Measurements from ENCODE around the gene THBS3. TPM values are rescaled to one million over a fixed set of nuclear protein-coding genes. Genes with fewer than 3 reads are reported as not detected.

The THBS3 gene
- 4.8 and 8.2 TPM in 2 replicates for total RNA-seq

GRCh38 chr1:155207806-155208540 is at the start of gene THBS3:
TSS of gene THBS3 (minus strand) at chr1:155207897. CDS start at chr1:155207876, 21 bp downstream.

GRCh38 chr1:155255243-155256007 is 47.7 kb upstream of the THBS3 start, which contains the start of gene ENTREP3:
TSS of gene ENTREP3 (minus strand) at chr1:155255483. CDS start at chr1:155254877, 606 bp downstream.

GRCh38 chr1:155208541-155209311 is 1.0 kb upstream of the THBS3 start, which contains the start of gene MTX1:
TSS of gene MTX1 (plus strand) at chr1:155208695. CDS start at chr1:155208805, 110 bp downstream.

GRCh38 chr1:155173478-155174323 is 34.0 kb downstream of the THBS3 start, which contains the start of gene TRIM46:
TSS of gene TRIM46 (plus strand) at chr1:155173849. CDS start at chr1:155173967, 118 bp downstream.

GRCh38 chr1:155172732-155173477 is 34.8 kb downstream of the THBS3 start, which contains the start of gene KRTCAP2:
TSS of gene KRTCAP2 (minus strand) at chr1:155173304. CDS start at chr1:155173224, 80 bp downstream.

Other genes starting within 250 kb of the THBS3 start
- 15.3 and 24.6 TPM in 2 replicates for gene PYGO2, start 246.1 kb downstream of the THBS3 start, total RNA-seq
- gene SHC1, start 237.2 kb downstream of the THBS3 start, total RNA-seq = 256 and 325 TPM in 2 replicates
- gene CKS1B, start 233.2 kb downstream of the THBS3 start, total RNA-seq = 208 and 242 TPM in 2 replicates
- 32.0 and 42.0 TPM in 2 replicates for gene FLAD1, start 224.6 kb downstream of the THBS3 start, total RNA-seq
- gene LENEP, start 214.3 kb downstream of the THBS3 start, total RNA-seq = 0.92 TPM in 1 of 2 replicates, not detected in the other
- gene ZBTB7B, start 205.1 kb downstream of the THBS3 start, total RNA-seq = 67.2 and 89.0 TPM in 2 replicates
- 0.07 TPM in 1 of 2 replicates, not detected in the other for gene DCST2, start 174.1 kb downstream of the THBS3 start, total RNA-seq
- gene DCST1, start 174.1 kb downstream of the THBS3 start, total RNA-seq = not detected in 2 replicates
- gene ADAM15, start 156.6 kb downstream of the THBS3 start, total RNA-seq = 296 and 381 TPM in 2 replicates
- 25.0 and 26.7 TPM in 2 replicates for gene EFNA4, start 144.2 kb downstream of the THBS3 start, total RNA-seq
- gene EFNA3, start 129.1 kb downstream of the THBS3 start, total RNA-seq = 20.9 and 33.1 TPM in 2 replicates
- 26.1 and 41.9 TPM in 2 replicates for gene EFNA1, start 80.0 kb downstream of the THBS3 start, total RNA-seq
- gene SLC50A1, start 72.0 kb downstream of the THBS3 start, total RNA-seq = 46.4 and 54.8 TPM in 2 replicates
- gene DPM3, start 67.4 kb downstream of the THBS3 start, total RNA-seq = 32.6 and 44.4 TPM in 2 replicates
- 88.1 and 130 TPM in 2 replicates for gene KRTCAP2, start 34.6 kb downstream of the THBS3 start, total RNA-seq
- gene TRIM46, start 34.0 kb downstream of the THBS3 start, total RNA-seq = 1.8 and 3.0 TPM in 2 replicates
- gene MTX1, start 798 bp upstream of the THBS3 start, total RNA-seq = 72.9 and 101 TPM in 2 replicates
- gene ENTREP3, start 47.6 kb upstream of the THBS3 start, total RNA-seq = 20.9 and 28.0 TPM in 2 replicates
- 48.8 and 83.8 TPM in 2 replicates for gene SCAMP3, start 54.5 kb upstream of the THBS3 start, total RNA-seq
- 21.6 and 32.8 TPM in 2 replicates for gene CLK2, start 65.6 kb upstream of the THBS3 start, total RNA-seq
- 0.28 and 1.3 TPM in 2 replicates for gene HCN3, start 69.6 kb upstream of the THBS3 start, total RNA-seq
- 0.28 TPM in 1 of 2 replicates, not detected in the other for gene PKLR, start 93.5 kb upstream of the THBS3 start, total RNA-seq
- 420 and 512 TPM in 2 replicates for gene FDPS, start 101.0 kb upstream of the THBS3 start, total RNA-seq
- gene RUSC1, start 113.0 kb upstream of the THBS3 start, total RNA-seq = 39.1 and 41.8 TPM in 2 replicates

All from airway epithelial cell (primary cell).